CD14-positive monocyte (primary cell): ENCODE results near the gene MYO18A. TPM values are rescaled to one million over a fixed set of nuclear protein-coding genes. Genes with fewer than 3 reads are reported as not detected.

Experiments used
- DNase-seq, 3 donors: peaks; one replicate each; pipeline ENCODE4 v3.0.0-alpha.2; 2011 to 2022
- H2AFZ ChIP-seq: 2 replicates; pipeline ENCODE4 v1.6.0; 2012; ENCODE audit warnings: mild to moderate bottlenecking, low read depth, low read length, inconsistent platforms; ENCODE audit not compliant: insufficient read depth, poor library complexity, severe bottlenecking
- H3K27ac ChIP-seq, 2 donors: 1 replicate in 1 of 2; 2 replicates in 1 of 2; pipeline ENCODE4 v1.5.1; 2012 to 2013; ENCODE audit warnings: low read length in 2 of 2, control low read depth in 1 of 2, inconsistent platforms in 1 of 2, low read depth in 1 of 2, mild to moderate bottlenecking in 1 of 2
- H3K27me3 ChIP-seq, 2 donors: one replicate each; pipeline versions ENCODE4 v1.6.0 to v1.6.1; 2011 to 2013; ENCODE audit warnings: low read length in 2 of 2; ENCODE audit not compliant: control insufficient read depth in 2 of 2, insufficient read depth in 2 of 2
- H3K36me3 ChIP-seq, 2 donors: replicated peaks in 1 of 2; 1 replicate in 1 of 2; 2 replicates in 1 of 2; pipeline versions ENCODE4 v1.5.1 to v1.6.1; 2012 to 2013; ENCODE audit warnings: low read length in 2 of 2, control low read depth in 1 of 2, inconsistent platforms in 1 of 2, mild to moderate bottlenecking in 1 of 2; ENCODE audit not compliant: insufficient read depth in 2 of 2, control insufficient read depth in 1 of 2
- H3K4me1 ChIP-seq, 2 donors: 1 replicate in 1 of 2; 2 replicates in 1 of 2; pipeline versions ENCODE4 v1.5.1 to v1.6.1; 2012 to 2013; ENCODE audit warnings: low read length in 2 of 2, control low read depth in 1 of 2, inconsistent platforms in 1 of 2, mild to moderate bottlenecking in 1 of 2, moderate library complexity in 1 of 2; ENCODE audit not compliant: insufficient read depth in 2 of 2, control insufficient read depth in 1 of 2
- H3K4me2 ChIP-seq: replicated peaks from 2 replicates; pipeline ENCODE3; 2012; ENCODE audit warnings: low read length, moderate library complexity, mild to moderate bottlenecking; ENCODE audit not compliant: poor library complexity, severe bottlenecking; ENCODE audit errors: extremely low read depth
- H3K4me3 ChIP-seq, 3 experiments: fragments of 200-600 bp in 1 of 3; sonication (generic) in 1 of 3; replicated peaks in 1 of 3; 1 replicate in 2 of 3; 2 replicates in 1 of 3; pipeline ENCODE4 v1.5.1; 2011 to 2013; ENCODE audit warnings: low read length in 3 of 3, mild to moderate bottlenecking in 3 of 3, control low read depth in 2 of 3, low read depth in 2 of 3, inconsistent platforms in 1 of 3, moderate library complexity in 1 of 3
- H3K79me2 ChIP-seq: 2 replicates; pipeline ENCODE4 v1.6.0; 2012; ENCODE audit warnings: mild to moderate bottlenecking, control low read depth, inconsistent platforms, low read length, moderate library complexity; ENCODE audit not compliant: insufficient read depth
- H3K9ac ChIP-seq: 2 replicates; pipeline ENCODE4 v1.6.0; 2017; ENCODE audit warnings: low read length, mild to moderate bottlenecking; ENCODE audit not compliant: insufficient read depth, poor library complexity, severe bottlenecking
- H3K9me3 ChIP-seq, 2 donors: replicated peaks in 1 of 2; 1 replicate in 1 of 2; 2 replicates in 1 of 2; pipeline versions ENCODE4 v1.5.1 to v1.6.1; 2012 to 2013; ENCODE audit warnings: low read length in 2 of 2, control low read depth in 1 of 2; ENCODE audit not compliant: control insufficient read depth in 1 of 2, insufficient read depth in 1 of 2
- H4K20me1 ChIP-seq: 2 replicates; pipeline ENCODE4 v1.6.0; 2012; ENCODE audit warnings: mild to moderate bottlenecking, low read length, control low read depth, moderate library complexity; ENCODE audit not compliant: insufficient read depth
- H3K27ac Mint-ChIP-seq, 7 donors: one replicate each; pipeline ENCODE4 v1.8.0; 2020; ENCODE audit warnings: mild to moderate bottlenecking in 7 of 7, mixed read lengths in 7 of 7, moderate library complexity in 6 of 7, inconsistent platforms in 2 of 7
- H3K27me3 Mint-ChIP-seq, 3 donors: one replicate each; pipeline ENCODE4 v1.8.0; 2021 to 2022; ENCODE audit warnings: low read depth in 3 of 3, mild to moderate bottlenecking in 3 of 3, mixed read lengths in 3 of 3, moderate library complexity in 3 of 3, inconsistent platforms in 1 of 3
- H3K36me3 Mint-ChIP-seq, 2 donors: one replicate each; pipeline ENCODE4 v1.8.0; 2020; ENCODE audit warnings: mixed read lengths in 2 of 2, inconsistent platforms in 1 of 2, mild to moderate bottlenecking in 1 of 2
- H3K4me1 Mint-ChIP-seq: one replicate; pipeline ENCODE4 v1.8.0; 2020; ENCODE audit warnings: mild to moderate bottlenecking, mixed read lengths
- H3K4me3 Mint-ChIP-seq, 2 donors: one replicate each; pipeline ENCODE4 v1.8.0; 2020; ENCODE audit warnings: mild to moderate bottlenecking in 2 of 2, mixed read lengths in 2 of 2, moderate library complexity in 1 of 2
- H3K9me3 Mint-ChIP-seq, 7 donors: one replicate each; pipeline ENCODE4 v1.8.0; 2020 to 2022; ENCODE audit warnings: mixed read lengths in 7 of 7, mild to moderate bottlenecking in 6 of 7, moderate library complexity in 6 of 7, inconsistent platforms in 2 of 7
- CTCF ChIP-seq: fragments of 200-600 bp; IDR thresholded peaks from one replicate; pipeline ENCODE4 v1.8.0; 2022; ENCODE audit warnings: antibody characterized with exemption, mild to moderate bottlenecking
- WGBS: methylation state at CpG from one replicate; pipeline ENCODE4 v1.1.5; 2013; ENCODE audit warnings: missing lambda C conversion rate; ENCODE audit not compliant: insufficient coverage; 5-methylcytosine and 5-hydroxymethylcytosine counted together
- intact Hi-C, 2 donors: fragments of 100-400 bp; cut with micrococcal nuclease; formaldehyde crosslinking; loops; one replicate each; pipeline versions ENCODE4 v1.15.0 to v1.15.1; 2023
- polyA plus RNA-seq, 3 donors: library from polyadenylated mRNA; depleted of rRNA in 1 of 3; unstranded in 2 of 3; stranded (reverse) in 1 of 3; fragments of 300-500 nt in 2 of 3; fragments of >200 nt in 1 of 3; fragmentation: Illumina TruSeq in 2 of 3; gene quantifications; 1 replicate in 2 of 3; 2 replicates in 1 of 3; pipeline ENCODE4 v1.2.3, GENCODE V29; 2012 to 2021

MYO18A gene
- polyA plus RNA-seq, 3 donors = 6.3 to 40.2 (median 11.0) TPM

GRCh38 chr17:29079433-29079832 lies 100.8 kb downstream of the MYO18A start:
- Histone ChIP-seq H3K9ac (no peak overlapping the region), H3K4me2 (no peak overlapping the region), H2AFZ (no peak overlapping the region), H3K4me1 (no peaks in the 10 kb centered on the region), H3K79me2 (no peaks in the 10 kb centered on the region), H3K36me3 (peaks cover 72 to 91% of the 10 kb centered on the region in 2 donors), H3K27ac (no peak overlapping the region), H3K4me3 (no peak overlapping the region), H4K20me1 (peaks cover 5% of the 10 kb centered on the region), H3K27me3 (no peaks in the 10 kb centered on the region), H3K9me3 (no peaks in the 10 kb centered on the region)
- no peaks in the 10 kb centered on the region for H3K9me3 Mint-ChIP-seq
- peaks cover 67 to 84% of the 10 kb centered on the region in 2 donors for H3K36me3 Mint-ChIP-seq
- no peak overlapping the region for H3K4me3 Mint-ChIP-seq
- peak overlapping the region in 2 of 7 donors; percentile 20 to 54 for H3K27ac Mint-ChIP-seq
- DNase-seq = no peak
- H3K4me1 Mint-ChIP-seq = peaks cover 3% of the 10 kb centered on the region
- WGBS = 98% methylated on average over 16 of the region's 16 CpGs
- TF ChIP-seq CTCF = no peak
- no peaks in the 10 kb centered on the region for H3K27me3 Mint-ChIP-seq
- intact Hi-C loops = no loop called here

GRCh38 chr17:29078183-29079045 lies 101.8 kb downstream of the MYO18A start:
- H3K36me3 ChIP-seq = peaks cover 62 to 83% of the 10 kb centered on the region in 2 donors
- Mint-ChIP-seq H3K4me1 (peaks cover 3% of the 10 kb centered on the region), H3K27me3 (no peaks in the 10 kb centered on the region), H3K27ac (peak overlapping the region in 4 of 7 donors; percentile 21 to 78 (median 46)), H3K4me3 (no peak overlapping the region), H3K9me3 (no peaks in the 10 kb centered on the region), H3K36me3 (peaks cover 57 to 85% of the 10 kb centered on the region in 2 donors)
- H3K4me2 ChIP-seq = no peak overlapping the region
- WGBS = 87% methylated on average over 7 of the region's 9 CpGs
- intact Hi-C loops = no loop called here
- no peak overlapping the region for H2AFZ ChIP-seq
- no peaks in the 10 kb centered on the region for H3K79me2 ChIP-seq
- TF ChIP-seq CTCF = no peak
- no peaks in the 10 kb centered on the region for H3K4me1 ChIP-seq
- H3K27ac ChIP-seq = peak overlapping the region in 1 of 2 donors; percentile 1
- DNase-seq = no peak
- no peaks in the 10 kb centered on the region for H3K27me3 ChIP-seq
- peaks cover 5% of the 10 kb centered on the region for H4K20me1 ChIP-seq
- H3K4me3 ChIP-seq = no peak overlapping the region
- H3K9me3 ChIP-seq = no peaks in the 10 kb centered on the region
- no peak overlapping the region for H3K9ac ChIP-seq
